DND-41 (cell line): ENCODE results near the gene ARRB1.

ENCODE experiments used
- ATAC-seq: fragments of 200-7000 bp; cut with Tn5 transposase; 3 replicates; pipeline ENCODE4 v1.9.1; 2021; ENCODE audit warnings: low read depth; ENCODE audit not compliant: insufficient read depth
- DNase-seq: peaks from one replicate; pipeline ENCODE4 v3.0.0-alpha.2; 2020
- H2AFZ ChIP-seq: 2 replicates; pipeline ENCODE4 v1.6.0; 2012; ENCODE audit warnings: low read depth, low read length
- H3K27ac ChIP-seq: 2 replicates; pipeline ENCODE4 v1.5.1; 2012; ENCODE audit warnings: low read length, inconsistent platforms
- H3K27me3 ChIP-seq: fragments of 200-600 bp; sonication (generic); 2 replicates; pipeline ENCODE4 v1.6.0; 2012; ENCODE audit warnings: low read length, mild to moderate bottlenecking, inconsistent platforms; ENCODE audit not compliant: insufficient read depth, poor library complexity
- H3K36me3 ChIP-seq: 2 replicates; pipeline ENCODE4 v1.5.1; 2012; ENCODE audit warnings: low read length, inconsistent platforms; ENCODE audit not compliant: insufficient read depth
- H3K4me1 ChIP-seq: 2 replicates; pipeline ENCODE4 v1.5.1; 2012; ENCODE audit warnings: mild to moderate bottlenecking, low read length; ENCODE audit not compliant: insufficient read depth
- H3K4me2 ChIP-seq: 2 replicates; pipeline ENCODE4 v1.6.0; 2012; ENCODE audit warnings: mild to moderate bottlenecking, moderate library complexity, low read length, inconsistent platforms; ENCODE audit not compliant: insufficient read depth
- H3K4me3 ChIP-seq, 2 experiments: fragments of 200-600 bp in 1 of 2; shearing (Covaris generic) in 1 of 2; 2 replicates each; pipeline ENCODE4 v1.5.1; 2012 to 2016; ENCODE audit warnings: inconsistent platforms in 2 of 2, low read length in 2 of 2, mild to moderate bottlenecking in 2 of 2, low read depth in 1 of 2, moderate library complexity in 1 of 2
- H3K79me2 ChIP-seq: 2 replicates; pipeline ENCODE4 v1.6.0; 2012; ENCODE audit warnings: low read length, inconsistent platforms; ENCODE audit not compliant: insufficient read depth
- H3K9ac ChIP-seq: 2 replicates; pipeline ENCODE4 v1.6.0; 2012; ENCODE audit warnings: low read depth, mild to moderate bottlenecking, inconsistent platforms, low read length, moderate library complexity
- H3K9me3 ChIP-seq: 2 replicates; pipeline ENCODE4 v1.5.1; 2012; ENCODE audit warnings: low read length, moderate library complexity, mild to moderate bottlenecking, inconsistent platforms; ENCODE audit not compliant: insufficient read depth, severe bottlenecking
- H4K20me1 ChIP-seq: 2 replicates; pipeline ENCODE4 v1.6.0; 2012; ENCODE audit warnings: low read length; ENCODE audit not compliant: insufficient read depth
- EZH2 ChIP-seq: IDR thresholded peaks from 3 replicates; pipeline ENCODE4 v1.6.1; 2012; ENCODE audit warnings: borderline replicate concordance, low read depth, mild to moderate bottlenecking, moderate library complexity, low read length, inconsistent platforms; ENCODE audit not compliant: severe bottlenecking
- TF ChIP-seq, protein P1 (sequence below): IDR thresholded peaks from 2 replicates; pipeline ENCODE4 v1.5.1; 2012; ENCODE audit warnings: borderline replicate concordance, low read length, moderate library complexity, mild to moderate bottlenecking; ENCODE audit not compliant: poor library complexity, severe bottlenecking; ENCODE audit errors: extremely low read depth

ARRB1 gene

DNA sequence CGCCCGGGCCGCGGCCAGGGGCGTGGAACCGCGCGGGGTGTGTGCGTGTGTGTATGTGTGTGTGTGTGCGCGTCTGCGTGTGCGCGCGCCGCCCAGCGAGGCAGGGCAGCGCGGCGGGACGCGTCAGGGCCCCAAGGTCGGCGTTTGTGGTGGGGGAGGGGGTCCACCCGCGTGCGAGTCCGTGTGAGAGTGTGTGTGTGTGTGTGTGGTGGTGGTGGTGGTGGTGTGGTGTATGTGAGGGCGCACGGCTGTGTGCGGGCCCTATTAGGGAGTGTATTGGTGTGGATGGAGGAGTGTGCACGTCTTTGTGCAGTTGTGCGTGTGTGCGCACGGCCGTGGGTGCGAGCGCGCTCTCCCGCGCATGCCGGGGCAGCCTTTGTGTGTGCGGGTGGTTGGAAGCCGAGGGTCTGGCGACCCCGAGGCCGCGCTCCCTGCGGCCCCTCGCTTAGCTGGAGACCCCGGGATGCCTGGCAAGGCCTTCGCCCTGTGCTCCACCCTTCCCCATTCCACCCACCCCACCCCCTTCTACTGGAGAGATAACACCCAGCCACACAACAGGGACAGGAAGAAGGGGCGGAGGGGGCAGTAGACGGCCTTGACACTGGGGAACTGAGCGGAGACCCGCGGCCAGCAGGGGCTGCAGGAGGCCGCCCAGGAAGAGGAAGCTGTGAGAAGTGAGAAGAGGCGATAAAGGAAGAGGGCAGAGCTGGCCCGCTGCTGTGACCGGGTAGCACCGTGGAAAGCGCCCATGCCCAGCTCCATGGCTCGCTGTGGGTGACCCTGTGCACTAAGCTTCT lies 528 bp upstream of the ARRB1 start:
- peak overlapping the region; percentile 76 for H3K27ac ChIP-seq
- H2AFZ ChIP-seq: peak overlapping the region; percentile 96
- no peaks in the 10 kb centered on the region; the same call in 1 of the 2 replicates for H3K36me3 ChIP-seq
- peak overlapping the region; percentile 73 for H3K9ac ChIP-seq
- no peaks in the 10 kb centered on the region for H4K20me1 ChIP-seq
- H3K79me2 ChIP-seq: peaks cover 34% of the 10 kb centered on the region
- peaks cover 51% of the 10 kb centered on the region for H3K4me1 ChIP-seq
- DNase-seq (peak; percentile 72), ATAC-seq (peak; percentile 70)
- H3K4me2 ChIP-seq: peak overlapping the region; percentile 85
- TF ChIP-seq, protein P1, sequence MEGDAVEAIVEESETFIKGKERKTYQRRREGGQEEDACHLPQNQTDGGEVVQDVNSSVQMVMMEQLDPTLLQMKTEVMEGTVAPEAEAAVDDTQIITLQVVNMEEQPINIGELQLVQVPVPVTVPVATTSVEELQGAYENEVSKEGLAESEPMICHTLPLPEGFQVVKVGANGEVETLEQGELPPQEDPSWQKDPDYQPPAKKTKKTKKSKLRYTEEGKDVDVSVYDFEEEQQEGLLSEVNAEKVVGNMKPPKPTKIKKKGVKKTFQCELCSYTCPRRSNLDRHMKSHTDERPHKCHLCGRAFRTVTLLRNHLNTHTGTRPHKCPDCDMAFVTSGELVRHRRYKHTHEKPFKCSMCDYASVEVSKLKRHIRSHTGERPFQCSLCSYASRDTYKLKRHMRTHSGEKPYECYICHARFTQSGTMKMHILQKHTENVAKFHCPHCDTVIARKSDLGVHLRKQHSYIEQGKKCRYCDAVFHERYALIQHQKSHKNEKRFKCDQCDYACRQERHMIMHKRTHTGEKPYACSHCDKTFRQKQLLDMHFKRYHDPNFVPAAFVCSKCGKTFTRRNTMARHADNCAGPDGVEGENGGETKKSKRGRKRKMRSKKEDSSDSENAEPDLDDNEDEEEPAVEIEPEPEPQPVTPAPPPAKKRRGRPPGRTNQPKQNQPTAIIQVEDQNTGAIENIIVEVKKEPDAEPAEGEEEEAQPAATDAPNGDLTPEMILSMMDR: peak; percentile 30
- TF ChIP-seq EZH2: no peak
- no peaks in the 10 kb centered on the region for H3K9me3 ChIP-seq
- H3K27me3 ChIP-seq: no peaks in the 10 kb centered on the region
- H3K4me3 ChIP-seq: peak overlapping the region; percentile 31 to 75; a peak in 3 of 4 replicates

DNA sequence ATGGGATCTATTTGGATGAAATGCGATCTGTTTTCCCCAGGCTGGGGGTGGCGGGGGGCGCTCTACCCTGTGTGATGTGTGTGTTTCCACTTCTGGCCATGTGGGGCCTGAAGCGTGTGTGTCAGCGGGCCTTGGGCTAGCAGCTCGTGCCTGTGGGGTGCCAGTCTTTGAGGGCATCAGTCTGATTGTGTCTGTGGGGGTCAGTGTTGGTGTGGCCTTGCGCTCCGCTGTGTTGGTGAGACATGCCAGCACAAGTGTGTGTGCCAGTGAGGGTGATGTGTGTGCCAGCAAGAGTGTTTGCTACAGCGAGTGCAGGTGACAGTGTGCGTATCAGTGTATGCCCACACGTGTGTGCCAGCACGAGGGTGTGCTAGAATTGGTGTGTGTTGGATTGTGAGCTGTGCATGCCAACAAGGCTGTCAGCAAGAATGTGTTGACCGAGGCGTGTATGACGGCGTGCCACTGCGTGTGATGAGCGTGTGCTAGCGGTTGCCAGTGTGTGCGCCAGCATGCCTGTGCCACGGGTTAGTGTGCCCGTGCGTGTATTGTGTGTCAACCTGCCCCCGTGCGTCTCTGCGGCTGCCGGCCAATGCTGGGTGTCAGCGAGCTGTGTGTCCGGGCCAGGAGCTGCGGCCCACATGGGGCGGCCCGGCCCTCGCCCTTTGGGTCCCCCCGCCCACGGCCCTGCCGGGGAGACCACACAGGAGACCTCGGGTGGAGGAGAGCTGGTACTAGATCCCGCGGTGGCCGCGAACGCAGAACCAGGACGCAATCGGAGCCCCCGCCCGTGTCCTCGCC lies 519 bp downstream of the ARRB1 start:
- Histone ChIP-seq H3K4me3 (peak overlapping the region; percentile 22 to 75; a peak in 3 of 4 replicates), H4K20me1 (0 out of 2 replicates have a peak, but pooled peaks cover under 1% of the 10 kb centered on the region), H3K4me2 (peak overlapping the region; percentile 85), H2AFZ (peak overlapping the region; percentile 96), H3K27ac (peak overlapping the region; percentile 71), H3K79me2 (peaks cover 43% of the 10 kb centered on the region), H3K9me3 (no peaks in the 10 kb centered on the region), H3K36me3 (no peaks in the 10 kb centered on the region; the same call in 1 of the 2 replicates), H3K4me1 (peaks cover 62% of the 10 kb centered on the region), H3K27me3 (no peaks in the 10 kb centered on the region), H3K9ac (peak overlapping the region; percentile 73)
- TF ChIP-seq, protein P1: peak; percentile 49
- no peak for TF ChIP-seq EZH2
- ATAC-seq (peak; percentile 51), DNase-seq (peak; percentile 57)

DNA sequence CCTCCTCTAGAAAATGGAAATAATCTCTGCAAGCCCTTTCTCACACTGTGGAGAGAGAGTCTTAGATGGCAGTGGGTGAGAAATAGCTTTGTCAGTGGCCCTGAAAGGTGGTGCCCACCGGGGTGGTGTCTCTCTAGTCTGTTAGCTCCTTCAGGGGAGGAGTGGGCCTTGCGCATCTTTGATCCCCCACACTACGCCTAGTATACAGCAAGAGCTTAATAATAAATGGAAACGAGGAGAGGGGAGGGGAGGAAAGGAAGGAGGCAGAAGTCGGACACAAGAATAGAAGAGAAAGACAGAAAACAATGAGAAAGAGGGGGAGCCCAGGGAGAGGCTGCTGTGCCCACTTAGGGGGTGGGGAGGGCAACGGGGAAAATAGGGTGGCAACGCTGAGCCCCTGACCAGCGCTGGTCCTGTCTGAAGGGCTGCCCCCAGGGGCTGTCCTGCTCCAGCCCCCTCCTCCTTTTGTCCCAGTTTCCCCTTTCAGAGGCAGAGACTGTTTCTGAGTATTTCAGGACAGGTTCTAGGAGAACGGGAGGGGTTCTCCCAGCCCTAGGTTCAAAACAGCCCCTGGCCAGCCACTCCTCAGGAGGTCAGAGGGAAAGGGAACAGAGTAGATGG lies 1.2 kb downstream of the ARRB1 start:
- no peaks in the 10 kb centered on the region for H3K27me3 ChIP-seq
- no peaks in the 10 kb centered on the region; the same call in 1 of the 2 replicates for H3K36me3 ChIP-seq
- H3K4me2 ChIP-seq: peak overlapping the region; percentile 85
- 0 out of 2 replicates have a peak, but pooled peaks cover 2% of the 10 kb centered on the region for H4K20me1 ChIP-seq
- ATAC-seq (no peak), DNase-seq (no peak)
- peak overlapping the region; percentile 71; the same call in 1 of the 2 replicates for H3K27ac ChIP-seq
- TF ChIP-seq EZH2: no peak
- TF ChIP-seq, protein P1: no peak
- no peaks in the 10 kb centered on the region for H3K9me3 ChIP-seq
- H2AFZ ChIP-seq: no peak overlapping the region
- peaks cover 46% of the 10 kb centered on the region for H3K79me2 ChIP-seq
- H3K4me1 ChIP-seq: peaks cover 69% of the 10 kb centered on the region
- H3K9ac ChIP-seq: peak overlapping the region; percentile 73; the same call in 1 of the 2 replicates
- peak overlapping the region in 1 of 2 experiments; percentile 75; a peak in 3 of 4 replicates for H3K4me3 ChIP-seq
